Measurements from ENCODE around the gene CRTC2.

- TF ChIP-seq EZH2phosphoT487 (IDR thresholded peaks at IDR 0.05; ENCODE audit: borderline replicate concordance) (no peak), CTCF (IDR thresholded peaks at IDR 0.05 in 2 of 3, conservative IDR thresholded peaks at IDR 0.05 in 1 of 3; ENCODE audit: borderline replicate concordance in 1 of 3, insufficient read depth in 1 of 3, low read depth in 2 of 3, low read length in 2 of 3) (no peak), SP1 (IDR thresholded peaks at IDR 0.05; ENCODE audit: low read depth) (no peak; the same call in 1 of the 2 replicates), CEBPB (IDR thresholded peaks at IDR 0.05; ENCODE audit: low read depth) (no peak), SIN3A (IDR thresholded peaks at IDR 0.05; ENCODE audit: low read depth) (no peak)
These were observed 27.7 kb upstream of the CRTC2 start, which contains the start of gene RAB13 for GRCh38 chr1:153985941-153986761.
